Liver (tissue), 9 donors: Measurements from ENCODE around the gene RFLNA. TPM values are rescaled to one million over a fixed set of nuclear protein-coding genes. Genes with fewer than 3 reads are reported as not detected.

Source experiments
- DNase-seq: peaks from one replicate; pipeline ENCODE4 v3.0.0-alpha.2; 2017; ENCODE audit warnings: low spot score
- H3K27ac ChIP-seq, 2 donors: one replicate each; pipeline ENCODE4 v1.7.0; 2013; ENCODE audit warnings: inconsistent platforms in 2 of 2, low read length in 2 of 2, control low read depth in 1 of 2, low read depth in 1 of 2, mild to moderate bottlenecking in 1 of 2
- H3K27me3 ChIP-seq, 4 donors: one replicate each; pipeline versions ENCODE4 v1.6.1 to v1.7.0; 2013; ENCODE audit warnings: low read length in 3 of 4, inconsistent platforms in 1 of 4, mild to moderate bottlenecking in 1 of 4, moderate library complexity in 1 of 4; ENCODE audit not compliant: control insufficient read depth in 4 of 4, insufficient read depth in 4 of 4
- H3K36me3 ChIP-seq, 4 donors: one replicate each; pipeline versions ENCODE4 v1.6.1 to v1.7.0; 2013; ENCODE audit warnings: low read length in 3 of 4, mild to moderate bottlenecking in 3 of 4, low read depth in 1 of 4, moderate library complexity in 1 of 4; ENCODE audit not compliant: control insufficient read depth in 4 of 4, insufficient read depth in 3 of 4
- H3K4me1 ChIP-seq, 4 donors: one replicate each; pipeline versions ENCODE4 v1.6.1 to v1.7.0; 2013; ENCODE audit warnings: low read length in 3 of 4, mild to moderate bottlenecking in 3 of 4, moderate library complexity in 1 of 4; ENCODE audit not compliant: control insufficient read depth in 4 of 4, insufficient read depth in 4 of 4
- H3K4me3 ChIP-seq, 3 donors: one replicate each; pipeline versions ENCODE4 v1.6.1 to v1.7.0; 2013; ENCODE audit warnings: low read length in 3 of 3, control low read depth in 1 of 3, low read depth in 1 of 3, mild to moderate bottlenecking in 1 of 3
- H3K9ac ChIP-seq, 2 donors: one replicate each; pipeline ENCODE4 v1.7.0; 2013; ENCODE audit warnings: low read length in 2 of 2, mild to moderate bottlenecking in 2 of 2, moderate library complexity in 2 of 2, control low read depth in 1 of 2, low read depth in 1 of 2
- H3K9me3 ChIP-seq, 4 donors: one replicate each; pipeline versions ENCODE4 v1.6.1 to v1.7.0; 2013; ENCODE audit warnings: low read length in 3 of 4; ENCODE audit not compliant: control insufficient read depth in 4 of 4
- ATF3 ChIP-seq: IDR thresholded peaks from 2 replicates; pipeline ENCODE4 v1.6.1; 2016; ENCODE audit warnings: antibody characterized with exemption
- CTCF ChIP-seq: fragments of 150-350 bp; IDR thresholded peaks from 2 replicates; pipeline ENCODE4 v1.5.1; 2017; ENCODE audit warnings: improper control_type of control experiment, low read depth, low read length; ENCODE audit not compliant: missing input control
- EGR1 ChIP-seq, 2 donors: IDR thresholded peaks; 2 replicates each; pipeline ENCODE4 v1.6.1; 2016 to 2018; ENCODE audit warnings: antibody characterized with exemption in 2 of 2, low read depth in 2 of 2
- FOXA1 ChIP-seq: IDR thresholded peaks from 2 replicates; pipeline ENCODE4 v1.6.1; 2016; ENCODE audit warnings: antibody characterized with exemption
- FOXA2 ChIP-seq: IDR thresholded peaks from 2 replicates; pipeline ENCODE4 v1.6.1; 2016; ENCODE audit warnings: antibody characterized with exemption
- GABPA ChIP-seq, 2 donors: IDR thresholded peaks in 1 of 2; conservative IDR thresholded peaks in 1 of 2; 2 replicates each; pipeline ENCODE4 v1.6.1; 2016; ENCODE audit warnings: antibody characterized with exemption in 2 of 2, mild to moderate bottlenecking in 1 of 2, moderate library complexity in 1 of 2
- HNF4A ChIP-seq, 2 donors: conservative IDR thresholded peaks; 2 replicates each; pipeline ENCODE4 v1.6.1; 2016; ENCODE audit warnings: antibody characterized with exemption in 2 of 2, mild to moderate bottlenecking in 2 of 2
- HNF4G ChIP-seq: IDR thresholded peaks from 2 replicates; pipeline ENCODE4 v1.6.1; 2016; ENCODE audit warnings: antibody characterized with exemption
- JUND ChIP-seq, 2 donors: IDR thresholded peaks; 2 replicates each; pipeline ENCODE4 v1.6.1; 2016; ENCODE audit warnings: antibody characterized with exemption in 2 of 2
- MAX ChIP-seq: IDR thresholded peaks from 2 replicates; pipeline ENCODE4 v1.6.1; 2016; ENCODE audit warnings: antibody characterized with exemption
- NR2F2 ChIP-seq: IDR thresholded peaks from 2 replicates; pipeline ENCODE4 v1.6.1; 2016; ENCODE audit warnings: antibody characterized with exemption
- RAD21 ChIP-seq, 2 donors: IDR thresholded peaks; 2 replicates each; pipeline ENCODE4 v1.6.1; 2016; ENCODE audit warnings: antibody characterized with exemption in 2 of 2, mild to moderate bottlenecking in 2 of 2
- REST ChIP-seq: IDR thresholded peaks from 2 replicates; pipeline ENCODE4 v1.6.1; 2016; ENCODE audit warnings: antibody characterized with exemption, mild to moderate bottlenecking
- RXRA ChIP-seq, 2 donors: IDR thresholded peaks; 2 replicates each; pipeline ENCODE4 v1.6.1; 2017 to 2018; ENCODE audit warnings: antibody characterized with exemption in 2 of 2, mild to moderate bottlenecking in 1 of 2
- SP1 ChIP-seq: IDR thresholded peaks from 2 replicates; pipeline ENCODE4 v1.6.1; 2018; ENCODE audit warnings: antibody characterized with exemption, mild to moderate bottlenecking
- TAF1 ChIP-seq: conservative IDR thresholded peaks from 2 replicates; pipeline ENCODE4 v1.6.1; 2016; ENCODE audit warnings: antibody characterized with exemption, mild to moderate bottlenecking
- YY1 ChIP-seq: IDR thresholded peaks from 2 replicates; pipeline ENCODE4 v1.6.1; 2016; ENCODE audit warnings: antibody characterized with exemption, mild to moderate bottlenecking
- ZBTB33 ChIP-seq: IDR thresholded peaks from 2 replicates; pipeline ENCODE4 v1.6.1; 2016; ENCODE audit warnings: antibody characterized with exemption
- WGBS: extraction: QIAGEN DNeasy Blood & Tissue Kit; methylation state at CpG from one replicate; pipeline ENCODE4 v1.1.7; 2013; 5-methylcytosine and 5-hydroxymethylcytosine counted together
- polyA plus RNA-seq, 2 donors: library from polyadenylated mRNA; stranded (reverse) in 1 of 2; unstranded in 1 of 2; fragments of 200-250 nt in 1 of 2; fragments of >200 nt in 1 of 2; fragmentation: Nextera tagmentation in 1 of 2; extraction: Ambion mirVana in 1 of 2; gene quantifications; one replicate each; pipeline versions ENCODE4 v1.2.1 to v1.2.3, GENCODE V29; 2013 to 2015
- total RNA-seq, 2 donors: library from RNA; depleted of rRNA; stranded (reverse); fragments of >200 nt; gene quantifications; one replicate each; pipeline ENCODE4 v1.2.3, GENCODE V29; 2014
- donor health status: healthy.
- donor health status: healthy.
- donor health status: healthy.
- donor health status: healthy.
- donor health status: healthy.

The RFLNA gene
- total and polyA plus RNA-seq, 4 donors = 0.05 TPM; not detected in 2

GRCh38 chr12:124267205-124267778 is 27.6 kb upstream of the RFLNA start:
- H3K9me3 ChIP-seq = no peaks in the 10 kb centered on the region
- H3K4me1 ChIP-seq = no peaks in the 10 kb centered on the region
- no peaks in the 10 kb centered on the region for H3K36me3 ChIP-seq
- no peak overlapping the region for H3K9ac ChIP-seq
- no peak for DNase-seq
- no peak for TF ChIP-seq ATF3
- TF ChIP-seq NR2F2 = no peak
- TF ChIP-seq TAF1 = no peak
- no peak for TF ChIP-seq EGR1 (IDR thresholded peaks at IDR 0.05; ENCODE audit: low read depth in 2 of 2)
- no peak for TF ChIP-seq SP1
- TF ChIP-seq HNF4G = no peak
- TF ChIP-seq JUND (IDR thresholded peaks at IDR 0.05) = no peak
- no peak for TF ChIP-seq ZBTB33
- TF ChIP-seq REST = no peak
- no peak for TF ChIP-seq RAD21 (IDR thresholded peaks at IDR 0.05)
- TF ChIP-seq FOXA2 = no peak
- no peak for TF ChIP-seq GABPA (IDR thresholded peaks at IDR 0.05 in 1 of 2, conservative IDR thresholded peaks at IDR 0.05 in 1 of 2)
- no peak for TF ChIP-seq MAX
- no peak for TF ChIP-seq CTCF
- TF ChIP-seq RXRA (IDR thresholded peaks at IDR 0.05) = no peak
- no peak for TF ChIP-seq YY1
- TF ChIP-seq FOXA1 = no peak
- no peak for TF ChIP-seq HNF4A (conservative IDR thresholded peaks at IDR 0.05)
- H3K27me3 ChIP-seq = no peaks in the 10 kb centered on the region
- H3K4me3 ChIP-seq = no peak overlapping the region
- WGBS = 82% methylated on average over 4 of the region's 4 CpGs
- no peak overlapping the region for H3K27ac ChIP-seq
